HepG2 (cell line): Measurements from ENCODE around the gene PSMD9. TPM values are rescaled to one million over a fixed set of nuclear protein-coding genes. Genes with fewer than 3 reads are reported as not detected.

Experiments used
- ATAC-seq: fragments of 200-7000 bp; cut with Tn5 transposase; 3 replicates; pipeline ENCODE4 v1.9.1; 2020; ENCODE audit warnings: mild to moderate bottlenecking, moderate library complexity
- BruUV-seq: library from RNA; stranded (reverse); fragments of 400-500 nt; replicated peaks from 2 replicates; lab custom pipeline; 2021; lab: Mats Ljungman, UMichigan
- CTCF ChIA-PET: fragments of 300-600 bp; formaldehyde crosslinking; extraction: SDS; loops from one replicate; lab custom pipeline; 2021; ENCODE audit warnings: low total read pairs, inconsistent platforms, low intra/inter-chr PET ratio; lab: Yijun Ruan, JAX
- POLR2A ChIA-PET: fragments of 350-600 bp; sonication (Branson Sonifier 250); formaldehyde crosslinking; loops from one replicate; lab custom pipeline; 2020; ENCODE audit warnings: antibody characterized with exemption, inconsistent platforms; lab: Yijun Ruan, JAX
- DNase-seq: peaks from one replicate; pipeline ENCODE4 v3.0.0-alpha.2; 2015; ENCODE audit warnings: low spot score
- FAIRE-seq: peaks from 3 replicates; lab custom pipeline; 2011; peaks lifted over from hg19 to GRCh38; lab: Jason Lieb, UNC
- H2AFZ ChIP-seq: one replicate; pipeline ENCODE4 v1.6.1; 2011; ENCODE audit warnings: low read length, inconsistent platforms
- H3K27ac ChIP-seq: fragments of 300-600 bp; 3 replicates; pipeline ENCODE4 v1.8.0; 2011; ENCODE audit warnings: mixed run types, mild to moderate bottlenecking, mixed read lengths, low read length, inconsistent platforms; ENCODE audit not compliant: insufficient read depth; ENCODE audit errors: extremely low read length
- H3K27me3 ChIP-seq, 2 experiments: fragments of 200-600 bp in 1 of 2; 2 replicates in 1 of 2; 3 replicates in 1 of 2; pipeline versions ENCODE4 v1.6.0 to v1.8.0; 2011; ENCODE audit warnings: low read length in 2 of 2, mild to moderate bottlenecking in 2 of 2, moderate library complexity in 2 of 2, inconsistent platforms in 1 of 2; ENCODE audit not compliant: insufficient read depth in 2 of 2, control insufficient read depth in 1 of 2
- H3K36me3 ChIP-seq, 2 experiments: fragments of 200-600 bp in 1 of 2; replicated peaks in 1 of 2; 2 replicates in 1 of 2; 3 replicates in 1 of 2; pipeline versions ENCODE4 v1.5.1 to v1.8.0; 2011; ENCODE audit warnings: low read length in 2 of 2, inconsistent platforms in 1 of 2; ENCODE audit not compliant: insufficient read depth in 2 of 2, control insufficient read depth in 1 of 2
- H3K4me1 ChIP-seq: 2 replicates; pipeline ENCODE4 v1.5.1; 2012; ENCODE audit warnings: low read length, inconsistent platforms; ENCODE audit not compliant: insufficient read depth
- H3K4me2 ChIP-seq: 2 replicates; pipeline ENCODE4 v1.6.0; 2011; ENCODE audit warnings: low read depth, low read length, inconsistent platforms
- H3K4me3 ChIP-seq, 3 experiments: fragments of 200-600 bp in 1 of 3; sonication (generic), shearing (Covaris generic) in 1 of 3; replicated peaks in 1 of 3; 2 replicates each; pipeline ENCODE4 v1.5.1; 2011 to 2016; ENCODE audit warnings: low read length in 3 of 3, inconsistent platforms in 2 of 3, low read depth in 2 of 3, mild to moderate bottlenecking in 2 of 3, control low read depth in 1 of 3, mixed read lengths in 1 of 3; ENCODE audit not compliant: insufficient read depth in 1 of 3
- H3K79me2 ChIP-seq: one replicate; pipeline ENCODE4 v1.6.1; 2011; ENCODE audit warnings: low read length, inconsistent platforms; ENCODE audit not compliant: insufficient read depth
- H3K9ac ChIP-seq: 2 replicates; pipeline ENCODE4 v1.6.0; 2011; ENCODE audit warnings: mild to moderate bottlenecking, low read depth, low read length, inconsistent platforms; ENCODE audit not compliant: insufficient read depth
- H3K9me3 ChIP-seq: 2 replicates; pipeline ENCODE4 v1.5.1; 2012; ENCODE audit warnings: mild to moderate bottlenecking, low read length
- H4K20me1 ChIP-seq: 2 replicates; pipeline ENCODE4 v1.6.0; 2011; ENCODE audit warnings: inconsistent platforms, mild to moderate bottlenecking, low read length, moderate library complexity; ENCODE audit not compliant: insufficient read depth
- AGO2 ChIP-seq: fragments of 200-400 bp; formaldehyde crosslinking; optimal IDR thresholded peaks from 2 replicates; pipeline ENCODE3; 2017; ENCODE audit warnings: mild to moderate bottlenecking, low read depth, low read length, moderate library complexity
- GLI4 ChIP-seq: sonication (generic); formaldehyde crosslinking; IDR thresholded peaks from 2 replicates; pipeline ENCODE4 v1.5.1; 2020; ENCODE audit warnings: missing genetic modification reagents, mild to moderate bottlenecking, moderate library complexity, borderline replicate concordance
- RFX1 ChIP-seq: fragments of 450-650 bp; IDR thresholded peaks from 2 replicates; pipeline ENCODE4 v1.6.1; 2017
- ZNF737 ChIP-seq: sonication (generic); formaldehyde crosslinking; IDR thresholded peaks from 2 replicates; pipeline ENCODE4 v1.5.0; 2020; ENCODE audit warnings: missing genetic modification reagents, mild to moderate bottlenecking, borderline replicate concordance
- WGBS: methylation state at CpG from one replicate; pipeline ENCODE4 v1.1.6; 2017; ENCODE audit warnings: low lambda C conversion rate; 5-methylcytosine and 5-hydroxymethylcytosine counted together
- in situ Hi-C: cut with HindIII; loops from 2 replicates; pipeline ENCODE4 v1.10.0; 2017; ENCODE audit warnings: low pct_unique_long_range_greater_than_20kb; ENCODE audit not compliant: extremely low pct_ligation_motif_present
- intact Hi-C: fragments of 100-400 bp; cut with micrococcal nuclease; formaldehyde crosslinking; loops from one replicate; pipeline ENCODE4 v1.10.0; 2022; ENCODE audit not compliant: unreplicated experiment
- polyA plus RNA-seq, 8 experiments: library from polyadenylated mRNA; depleted of rRNA in 3 of 8; stranded (reverse) in 7 of 8; unstranded in 1 of 8; fragments of >200 nt; fragmentation: Illumina TruSeq in 4 of 8; extraction: Trizol in 4 of 8; gene quantifications; 2 replicates each; pipeline versions ENCODE4 v1.2.1 to v1.2.3, GENCODE V29; 2011 to 2016; ENCODE audit warnings: low read depth in 4 of 8, missing spikeins in 1 of 8, mixed read lengths in 1 of 8; ENCODE audit not compliant: insufficient read depth in 1 of 8
- total RNA-seq, 5 experiments: library from RNA; depleted of rRNA; stranded (reverse); fragments of >200 nt; fragmentation: Illumina TruSeq; extraction: Trizol; gene quantifications; 2 replicates each; pipeline ENCODE4 v1.2.3, GENCODE V29; 2016; ENCODE audit warnings: low read depth in 1 of 5
- TF ChIP-seq, protein P1 (sequence below): sonication (generic); formaldehyde crosslinking; IDR thresholded peaks from 2 replicates; pipeline ENCODE4 v1.4.0; 2020; ENCODE audit warnings: missing genetic modification reagents
- TF ChIP-seq, protein P2 (sequence below): sonication (generic); formaldehyde crosslinking; IDR thresholded peaks from 2 replicates; pipeline ENCODE4 v1.8.0; 2022; ENCODE audit warnings: missing genetic modification reagents, low read depth, mild to moderate bottlenecking, borderline replicate concordance
- TF ChIP-seq, protein P3 (sequence below): sonication (generic); formaldehyde crosslinking; IDR thresholded peaks from 2 replicates; pipeline ENCODE4 v1.4.0; 2020; ENCODE audit warnings: mild to moderate bottlenecking, missing genetic modification reagents
- TF ChIP-seq, protein P4 (sequence below): sonication (generic); formaldehyde crosslinking; IDR thresholded peaks from 2 replicates; pipeline ENCODE4 v1.4.0; 2020; ENCODE audit warnings: missing genetic modification reagents
- TF ChIP-seq, protein P5 (sequence below): sonication (generic); formaldehyde crosslinking; IDR thresholded peaks from 2 replicates; pipeline ENCODE4 v1.5.0; 2020; ENCODE audit warnings: missing genetic modification reagents

PSMD9 gene
- total and polyA plus RNA-seq, 2 of the 13 experiments (the other 11 are each of a cell fraction or from before 2014, with no cell fraction given) = 41.4 to 61.1 TPM

DNA sequence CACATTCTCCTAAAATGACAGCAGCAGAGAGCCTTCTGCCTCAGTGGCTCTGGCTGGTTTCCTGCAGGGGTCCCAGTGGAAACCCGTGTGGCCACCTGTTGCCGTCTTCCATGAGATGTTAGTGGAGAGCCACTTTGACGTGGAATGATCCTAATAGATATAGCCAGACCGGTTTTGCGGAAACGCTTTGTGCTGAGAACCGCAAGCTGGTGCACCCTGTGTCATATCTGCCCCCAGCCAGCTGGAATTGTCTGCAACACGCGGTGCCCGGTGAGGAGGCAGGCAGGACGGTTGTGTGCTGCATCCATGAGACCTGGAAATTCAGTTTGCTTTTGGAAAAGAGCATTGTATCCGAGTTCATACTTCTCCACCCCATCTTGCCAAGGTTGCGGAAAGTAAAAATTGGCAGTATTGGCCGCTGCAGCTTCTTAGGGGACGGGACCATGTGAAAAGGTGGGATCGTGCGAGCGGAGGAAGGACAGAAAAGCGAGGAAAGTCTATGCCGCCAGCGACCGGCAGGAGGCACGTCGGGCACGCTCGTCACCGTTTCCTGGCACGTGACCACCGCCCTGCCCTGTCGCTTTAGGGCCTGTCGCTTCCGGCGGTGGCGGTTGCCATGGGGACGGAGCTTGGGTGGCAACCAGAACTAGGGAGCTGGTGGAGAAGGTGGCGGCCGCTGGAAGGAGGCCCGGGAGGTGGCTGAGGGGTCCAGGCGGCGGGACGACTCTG is 29.5 kb downstream of the PSMD9 start, which contains the start of gene CFAP251:
Gene CFAP251, plus strand, starts transcription at position 643 of the 729 bp plus-strand sequence. CDS start 2,714 bp downstream, outside the sequence.
- no peak within 1 kb of the TSS for H2AFZ ChIP-seq
- no peaks in the 10 kb centered on the region for H3K9me3 ChIP-seq
- no peak within 1 kb of the TSS for H3K4me2 ChIP-seq
- H3K27ac ChIP-seq = no peak within 1 kb of the TSS
- H3K4me1 ChIP-seq = no peaks in the 10 kb centered on the region
- ChIA-PET POLR2A (no interaction called here), CTCF (no interaction called here)
- no TSS peak for BruUV-seq
- DNase-seq (no peak), ATAC-seq (no peak), FAIRE-seq (no peak)
- H3K36me3 ChIP-seq = peaks cover 10 to 26% of the 10 kb centered on the region in 2 experiments
- intact Hi-C loops (loop anchor here (10.0 kb wide), 1 partner anchor 107 kb away; the partner anchor contains the start of gene BCL7A), in situ Hi-C loops (no loop called here)
- H3K9ac ChIP-seq = no peak within 1 kb of the TSS
- H3K27me3 ChIP-seq = no peaks in the 10 kb centered on the region
- no peaks in the 10 kb centered on the region for H4K20me1 ChIP-seq
- H3K4me3 ChIP-seq = no peak within 1 kb of the TSS
- H3K79me2 ChIP-seq = no peaks in the 10 kb centered on the region
- 94% methylated on average over 41 of the region's 41 CpGs for WGBS
- TF ChIP-seq RFX1 (0 out of 2 replicates have a peak, but pooled peaks have one; percentile 5), AGO2 (peak; percentile 82), GLI4 (no peak), ZNF737 (no peak)
- TF ChIP-seq, protein P1, sequence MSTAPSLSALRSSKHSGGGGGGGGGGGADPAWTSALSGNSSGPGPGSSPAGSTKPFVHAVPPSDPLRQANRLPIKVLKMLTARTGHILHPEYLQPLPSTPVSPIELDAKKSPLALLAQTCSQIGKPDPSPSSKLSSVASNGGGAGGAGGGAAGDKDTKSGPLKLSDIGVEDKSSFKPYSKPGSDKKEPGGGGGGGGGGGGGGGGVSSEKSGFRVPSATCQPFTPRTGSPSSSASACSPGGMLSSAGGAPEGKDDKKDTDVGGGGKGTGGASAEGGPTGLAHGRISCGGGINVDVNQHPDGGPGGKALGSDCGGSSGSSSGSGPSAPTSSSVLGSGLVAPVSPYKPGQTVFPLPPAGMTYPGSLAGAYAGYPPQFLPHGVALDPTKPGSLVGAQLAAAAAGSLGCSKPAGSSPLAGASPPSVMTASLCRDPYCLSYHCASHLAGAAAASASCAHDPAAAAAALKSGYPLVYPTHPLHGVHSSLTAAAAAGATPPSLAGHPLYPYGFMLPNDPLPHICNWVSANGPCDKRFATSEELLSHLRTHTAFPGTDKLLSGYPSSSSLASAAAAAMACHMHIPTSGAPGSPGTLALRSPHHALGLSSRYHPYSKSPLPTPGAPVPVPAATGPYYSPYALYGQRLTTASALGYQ (CRISPR knock-in tag) = no peak
- TF ChIP-seq, protein P2, sequence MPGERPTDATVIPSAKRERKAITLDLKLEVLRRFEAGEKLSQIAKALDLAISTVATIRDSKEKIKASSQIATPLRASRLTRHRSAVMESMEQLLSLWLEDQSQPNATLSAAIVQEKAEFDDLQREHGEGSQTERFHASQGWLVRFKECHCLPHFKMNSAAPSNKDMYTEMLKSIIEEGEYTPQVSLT (CRISPR knock-in tag) = no peak
- TF ChIP-seq, protein P3, sequence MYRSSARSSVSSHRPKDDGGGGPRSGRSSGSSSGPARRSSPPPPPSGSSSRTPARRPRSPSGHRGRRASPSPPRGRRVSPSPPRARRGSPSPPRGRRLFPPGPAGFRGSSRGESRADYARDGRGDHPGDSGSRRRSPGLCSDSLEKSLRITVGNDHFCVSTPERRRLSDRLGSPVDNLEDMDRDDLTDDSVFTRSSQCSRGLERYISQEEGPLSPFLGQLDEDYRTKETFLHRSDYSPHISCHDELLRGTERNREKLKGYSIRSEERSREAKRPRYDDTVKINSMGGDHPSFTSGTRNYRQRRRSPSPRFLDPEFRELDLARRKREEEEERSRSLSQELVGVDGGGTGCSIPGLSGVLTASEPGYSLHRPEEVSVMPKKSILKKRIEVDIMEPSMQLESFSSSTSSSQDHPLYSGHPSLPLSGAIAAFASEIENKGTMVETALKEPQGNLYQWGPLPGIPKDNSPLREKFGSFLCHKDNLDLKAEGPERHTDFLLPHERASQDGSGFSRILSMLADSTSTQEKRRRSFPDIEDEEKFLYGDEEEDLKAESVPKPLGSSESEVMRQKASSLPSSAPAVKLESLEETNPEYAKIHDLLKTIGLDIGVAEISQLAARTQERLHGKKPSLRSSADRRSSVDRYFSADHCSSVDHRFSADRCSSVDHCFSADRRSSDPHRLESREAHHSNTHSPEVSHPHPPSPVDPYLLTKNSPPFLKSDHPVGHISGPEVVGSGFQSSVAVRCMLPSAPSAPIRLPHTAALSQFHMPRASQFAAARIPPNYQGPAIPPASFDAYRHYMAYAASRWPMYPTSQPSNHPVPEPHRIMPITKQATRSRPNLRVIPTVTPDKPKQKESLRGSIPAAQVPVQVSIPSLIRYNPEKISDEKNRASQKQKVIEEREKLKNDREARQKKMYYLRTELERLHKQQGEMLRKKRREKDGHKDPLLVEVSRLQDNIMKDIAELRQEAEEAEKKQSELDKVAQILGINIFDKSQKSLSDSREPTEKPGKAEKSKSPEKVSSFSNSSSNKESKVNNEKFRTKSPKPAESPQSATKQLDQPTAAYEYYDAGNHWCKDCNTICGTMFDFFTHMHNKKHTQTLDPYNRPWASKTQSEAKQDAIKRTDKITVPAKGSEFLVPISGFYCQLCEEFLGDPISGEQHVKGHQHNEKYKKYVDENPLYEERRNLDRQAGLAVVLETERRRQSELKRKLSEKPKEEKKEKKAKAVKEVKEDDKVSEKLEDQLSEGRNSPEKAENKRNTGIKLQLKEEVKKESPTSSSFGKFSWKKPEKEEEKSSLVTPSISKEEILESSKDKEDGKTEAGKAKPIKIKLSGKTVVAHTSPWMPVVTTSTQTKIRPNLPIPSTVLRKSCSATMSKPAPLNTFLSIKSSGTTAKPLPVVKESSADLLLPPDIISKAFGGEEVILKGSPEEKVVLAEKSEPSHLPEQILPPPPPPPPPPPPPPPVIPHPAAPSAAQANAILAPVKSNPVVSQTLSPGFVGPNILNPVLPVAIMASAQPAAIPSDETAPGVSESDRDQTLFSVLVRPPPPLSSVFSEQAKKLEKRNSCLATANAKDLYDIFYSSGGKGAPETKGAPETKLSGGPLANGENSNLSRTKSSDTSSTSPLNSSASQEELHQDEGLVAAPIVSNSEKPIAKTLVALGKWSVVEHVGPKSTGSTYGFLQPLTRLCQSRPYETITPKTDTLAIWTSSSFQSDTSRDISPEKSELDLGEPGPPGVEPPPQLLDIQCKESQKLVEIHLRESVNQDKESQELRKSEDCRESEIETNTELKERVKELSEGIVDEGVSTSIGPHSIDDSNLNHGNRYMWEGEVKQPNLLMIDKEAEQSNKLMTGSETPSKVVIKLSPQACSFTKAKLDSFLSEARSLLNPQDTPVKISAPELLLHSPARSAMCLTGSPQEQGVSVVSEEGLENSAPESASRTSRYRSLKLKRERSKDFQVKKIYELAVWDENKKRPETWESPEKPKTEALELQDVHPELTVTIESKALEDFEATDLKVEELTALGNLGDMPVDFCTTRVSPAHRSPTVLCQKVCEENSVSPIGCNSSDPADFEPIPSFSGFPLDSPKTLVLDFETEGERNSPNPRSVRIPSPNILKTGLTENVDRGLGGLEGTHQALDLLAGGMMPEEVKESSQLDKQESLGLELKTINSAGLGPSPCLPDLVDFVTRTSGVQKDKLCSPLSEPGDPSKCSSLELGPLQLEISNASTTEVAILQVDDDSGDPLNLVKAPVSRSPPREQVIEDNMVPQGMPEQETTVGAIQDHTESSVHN (CRISPR knock-in tag) = no peak
- TF ChIP-seq, protein P4, sequence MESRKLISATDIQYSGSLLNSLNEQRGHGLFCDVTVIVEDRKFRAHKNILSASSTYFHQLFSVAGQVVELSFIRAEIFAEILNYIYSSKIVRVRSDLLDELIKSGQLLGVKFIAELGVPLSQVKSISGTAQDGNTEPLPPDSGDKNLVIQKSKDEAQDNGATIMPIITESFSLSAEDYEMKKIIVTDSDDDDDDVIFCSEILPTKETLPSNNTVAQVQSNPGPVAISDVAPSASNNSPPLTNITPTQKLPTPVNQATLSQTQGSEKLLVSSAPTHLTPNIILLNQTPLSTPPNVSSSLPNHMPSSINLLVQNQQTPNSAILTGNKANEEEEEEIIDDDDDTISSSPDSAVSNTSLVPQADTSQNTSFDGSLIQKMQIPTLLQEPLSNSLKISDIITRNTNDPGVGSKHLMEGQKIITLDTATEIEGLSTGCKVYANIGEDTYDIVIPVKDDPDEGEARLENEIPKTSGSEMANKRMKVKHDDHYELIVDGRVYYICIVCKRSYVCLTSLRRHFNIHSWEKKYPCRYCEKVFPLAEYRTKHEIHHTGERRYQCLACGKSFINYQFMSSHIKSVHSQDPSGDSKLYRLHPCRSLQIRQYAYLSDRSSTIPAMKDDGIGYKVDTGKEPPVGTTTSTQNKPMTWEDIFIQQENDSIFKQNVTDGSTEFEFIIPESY (CRISPR knock-in tag) = no peak
- TF ChIP-seq, protein P5, sequence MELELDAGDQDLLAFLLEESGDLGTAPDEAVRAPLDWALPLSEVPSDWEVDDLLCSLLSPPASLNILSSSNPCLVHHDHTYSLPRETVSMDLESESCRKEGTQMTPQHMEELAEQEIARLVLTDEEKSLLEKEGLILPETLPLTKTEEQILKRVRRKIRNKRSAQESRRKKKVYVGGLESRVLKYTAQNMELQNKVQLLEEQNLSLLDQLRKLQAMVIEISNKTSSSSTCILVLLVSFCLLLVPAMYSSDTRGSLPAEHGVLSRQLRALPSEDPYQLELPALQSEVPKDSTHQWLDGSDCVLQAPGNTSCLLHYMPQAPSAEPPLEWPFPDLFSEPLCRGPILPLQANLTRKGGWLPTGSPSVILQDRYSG (CRISPR knock-in tag) = no peak
